Measurements from ENCODE around the gene MSMO1.
"Not testable (repeated sequence)": the region's sequence is repeated elsewhere in the genome, so short reads cannot be mapped to it uniquely, and the experiment has no call there.

Gene MSMO1

GRCh38 chr4:165327211-165328100 lies at the start of gene MSMO1:
Gene MSMO1, plus strand, starts transcription at chr4:165327669. Its CDS starts 5,702 bp downstream, at chr4:165333371.
- peak; percentile 99 for DNase-seq

DNA sequence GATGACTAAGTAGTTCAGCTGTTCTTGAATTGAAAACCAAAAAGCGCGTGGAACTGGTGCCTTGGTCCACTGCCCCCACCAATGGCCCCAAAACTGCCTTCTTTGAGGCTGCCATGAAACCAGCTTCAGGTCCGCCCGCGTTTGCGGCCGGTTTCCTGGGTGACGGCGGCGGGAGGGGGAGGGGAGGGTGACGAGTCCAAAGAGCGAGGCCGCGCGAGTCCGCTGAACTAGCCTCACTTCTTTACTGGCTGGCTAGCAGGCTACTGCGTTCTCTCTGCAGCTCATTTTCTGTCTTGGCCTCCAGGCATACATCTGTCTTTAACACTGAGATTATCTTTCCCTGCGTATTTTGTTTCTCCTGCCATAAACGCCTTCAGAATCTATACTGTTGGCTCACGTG lies 47.9 kb upstream of the MSMO1 start:
- not testable (repeated sequence) for DNase-seq

DNA sequence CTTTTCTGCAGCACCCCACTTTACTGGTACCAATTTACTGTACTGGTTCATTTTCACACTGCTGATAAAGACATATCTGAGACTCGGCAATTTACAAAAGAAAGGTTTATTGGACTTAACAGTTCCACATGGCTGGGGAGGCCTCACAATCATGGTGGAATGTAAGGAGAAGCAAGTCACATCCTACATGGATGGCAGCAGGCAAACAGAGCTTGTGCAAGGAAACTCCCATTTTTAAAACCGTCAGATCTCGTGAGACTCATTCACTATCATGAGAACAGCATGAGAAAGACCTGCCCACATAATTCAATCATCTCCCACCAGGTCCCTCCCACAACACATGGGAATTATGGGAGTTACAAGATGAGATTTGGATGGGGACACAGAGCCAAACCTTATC lies 42.8 kb upstream of the MSMO1 start:
- not testable (repeated sequence) for DNase-seq

GRCh38 chr4:165286619-165287340 lies 40.7 kb upstream of the MSMO1 start:
- DNase-seq = not testable (repeated sequence)

DNA sequence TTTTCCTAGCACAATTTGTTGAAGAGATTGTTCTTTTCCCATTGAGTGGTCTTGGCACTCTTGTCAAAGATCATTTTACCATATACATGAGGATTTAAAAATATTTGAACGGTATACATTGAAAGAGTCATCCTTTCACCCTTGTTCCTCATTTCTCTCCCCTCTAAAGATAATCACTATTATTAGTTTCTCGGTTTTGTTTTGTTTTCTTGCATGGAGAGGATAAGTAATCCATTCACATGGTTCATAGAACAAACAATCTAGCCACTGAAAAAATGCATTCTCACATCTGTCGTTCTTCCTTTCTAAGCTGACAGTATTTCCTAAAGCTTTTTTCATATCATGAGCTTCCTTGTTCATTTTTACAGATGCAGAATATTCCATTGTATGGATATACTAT lies 39.2 kb upstream of the MSMO1 start:
- no peak for DNase-seq

GRCh38 chr4:165288639-165289422 lies 38.6 kb upstream of the MSMO1 start:
- DNase-seq = no peak

DNA sequence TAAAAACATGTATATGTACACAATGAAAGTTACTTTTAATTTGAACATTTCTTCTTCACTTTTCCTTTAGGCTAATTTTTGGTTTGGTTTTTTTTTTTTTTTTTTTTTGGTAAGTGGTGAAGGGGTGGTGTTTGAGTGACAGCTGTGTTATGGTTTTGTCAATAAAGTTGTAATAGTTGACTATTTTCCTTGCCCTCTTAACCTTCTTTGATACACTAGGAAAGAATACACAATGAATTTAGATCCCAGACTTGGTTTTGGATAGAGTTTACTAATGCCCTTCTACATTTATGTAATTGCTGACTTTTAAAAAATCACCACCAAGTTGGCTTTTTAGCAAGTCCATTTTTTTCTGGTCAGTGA lies 38.1 kb upstream of the MSMO1 start:
- no peak for DNase-seq

DNA sequence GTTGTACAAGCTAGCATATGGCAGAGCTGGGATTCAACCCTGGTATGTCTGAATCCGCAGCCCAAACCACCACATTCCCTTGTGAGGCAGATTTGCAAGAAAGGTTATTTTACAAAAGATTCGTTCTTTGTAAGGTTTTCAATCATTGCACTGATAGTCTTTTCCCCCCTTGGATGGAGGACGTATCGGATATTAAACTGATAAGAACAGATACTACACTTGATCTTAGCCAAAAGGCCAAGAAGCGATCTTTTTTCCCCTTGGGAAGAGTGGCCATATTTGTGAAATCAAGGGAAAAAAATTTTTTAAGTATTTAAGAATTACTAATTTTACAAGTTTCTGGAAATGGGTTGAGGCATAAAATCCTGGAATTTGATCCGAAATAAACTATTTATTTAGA lies 34.4 kb upstream of the MSMO1 start:
- no peak for DNase-seq

- DNase-seq = no peak
Observed at GRCh38 chr4:165293927-165294649, 33.4 kb upstream of the MSMO1 start.

- DNase-seq = no peak
Observed at GRCh38 chr4:165294907-165295306, 32.6 kb upstream of the MSMO1 start.

- DNase-seq = no peak
Observed at GRCh38 chr4:165297626-165298025, 29.8 kb upstream of the MSMO1 start.

DNA sequence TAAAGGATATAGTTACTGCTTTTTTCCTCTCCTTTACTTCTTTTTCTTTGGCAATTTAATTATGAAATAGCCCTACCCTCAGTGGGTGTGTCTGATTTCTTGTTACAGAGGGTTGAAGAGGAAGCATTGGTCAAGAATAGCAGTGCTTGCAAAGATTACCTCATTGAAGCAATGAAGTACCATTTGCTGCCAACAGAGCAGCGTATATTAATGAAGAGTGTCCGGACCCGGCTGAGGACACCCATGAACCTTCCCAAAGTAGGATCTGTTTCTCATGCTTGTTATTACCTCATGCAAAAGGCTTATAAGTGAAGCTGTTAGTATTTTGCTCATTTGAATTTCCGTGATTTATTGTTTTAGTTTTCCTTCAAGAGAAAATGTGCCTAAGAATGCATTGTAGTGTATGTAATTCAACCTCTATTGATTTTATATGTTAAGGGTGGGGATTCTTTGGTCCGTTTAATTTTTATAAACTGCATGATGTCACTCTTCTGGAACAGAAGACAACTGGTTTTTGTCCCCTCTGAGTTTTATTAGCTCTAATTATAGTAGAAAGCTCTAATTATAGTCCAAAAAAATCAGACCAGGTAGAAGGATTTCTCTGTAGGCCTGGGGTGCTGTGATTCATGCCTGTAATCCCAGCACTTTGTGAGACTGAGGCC lies 27.9 kb upstream of the MSMO1 start:
- DNase-seq = no peak

DNA sequence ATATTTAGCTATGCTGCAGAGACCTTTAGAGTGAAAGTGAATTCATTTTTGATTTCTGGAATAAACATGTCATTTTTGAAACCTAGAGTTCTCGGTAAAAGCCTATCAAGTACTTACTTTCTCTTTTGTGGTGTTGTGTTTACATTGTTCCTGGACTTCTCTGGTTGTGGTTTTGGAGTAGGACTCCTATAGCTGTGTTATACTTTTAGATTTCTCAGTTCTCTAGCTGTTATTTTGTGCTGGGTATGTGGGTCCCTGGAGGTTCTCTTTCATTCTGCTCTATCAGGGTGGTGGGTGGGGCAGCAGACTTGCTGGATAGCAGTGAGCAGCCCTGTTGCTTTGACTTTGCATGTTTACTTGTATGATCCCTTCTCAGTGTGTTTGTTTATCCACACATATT lies 25.6 kb upstream of the MSMO1 start:
- DNase-seq = no peak

- DNase-seq = no peak
Observed at GRCh38 chr4:165302658-165303057, 24.8 kb upstream of the MSMO1 start.

DNA sequence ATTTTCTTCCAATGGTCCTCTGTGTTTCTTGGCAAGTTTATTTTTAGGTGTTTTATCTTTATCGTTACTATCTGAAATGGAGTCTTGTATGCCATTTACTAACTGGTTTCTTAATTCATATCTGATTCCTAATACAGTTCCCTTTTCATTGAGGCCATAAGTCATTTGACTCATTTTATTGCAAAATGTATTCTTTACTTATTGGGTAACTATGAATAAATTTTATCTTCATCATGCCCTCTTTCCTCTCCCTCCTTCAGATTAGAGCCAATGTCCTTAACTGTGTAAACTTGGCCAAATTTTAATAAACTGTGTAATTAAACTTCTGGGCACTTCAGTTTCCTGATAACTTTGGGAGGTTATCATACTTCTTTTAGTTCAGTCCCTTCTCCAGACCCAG lies 19.3 kb upstream of the MSMO1 start:
- no peak for DNase-seq

DNA sequence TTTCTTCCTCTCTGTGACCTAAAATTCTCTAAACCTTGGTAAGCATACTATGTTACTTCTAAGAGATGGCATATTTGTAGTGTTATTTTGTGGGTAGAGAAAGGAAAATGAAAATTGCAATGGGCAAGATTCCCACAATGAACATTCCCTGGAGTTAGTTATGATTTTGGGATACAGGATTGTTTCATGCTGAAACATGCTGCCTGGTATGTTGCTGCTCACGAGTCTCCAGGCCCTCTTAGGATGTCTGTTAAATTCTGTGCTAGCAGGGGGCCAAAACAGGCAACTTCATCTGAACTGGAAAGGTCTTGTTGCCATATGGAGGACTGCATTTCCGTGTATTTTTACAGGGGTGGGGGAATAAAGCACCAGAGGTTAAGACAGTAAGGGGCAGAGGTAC lies 18.9 kb upstream of the MSMO1 start:
- no peak for DNase-seq

DNA sequence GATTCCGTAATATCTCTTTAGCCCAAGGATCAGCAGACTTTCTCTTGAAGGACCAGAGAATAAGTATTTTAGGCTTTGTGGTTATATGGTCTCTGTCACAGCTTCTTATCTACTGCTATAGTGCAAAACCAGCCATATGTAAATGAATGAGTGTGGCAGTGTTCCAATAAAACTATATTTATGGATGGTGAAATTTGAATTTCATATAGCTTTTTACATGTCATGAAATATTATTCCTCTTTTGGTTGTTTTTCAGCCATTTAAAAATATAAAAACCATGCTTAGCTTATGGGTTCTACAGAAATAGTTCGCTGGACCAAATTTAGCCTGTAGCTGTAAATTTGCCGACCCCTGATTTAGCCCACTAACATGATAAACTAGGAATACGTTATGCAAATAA lies 18.0 kb upstream of the MSMO1 start:
- DNase-seq = no peak

DNA sequence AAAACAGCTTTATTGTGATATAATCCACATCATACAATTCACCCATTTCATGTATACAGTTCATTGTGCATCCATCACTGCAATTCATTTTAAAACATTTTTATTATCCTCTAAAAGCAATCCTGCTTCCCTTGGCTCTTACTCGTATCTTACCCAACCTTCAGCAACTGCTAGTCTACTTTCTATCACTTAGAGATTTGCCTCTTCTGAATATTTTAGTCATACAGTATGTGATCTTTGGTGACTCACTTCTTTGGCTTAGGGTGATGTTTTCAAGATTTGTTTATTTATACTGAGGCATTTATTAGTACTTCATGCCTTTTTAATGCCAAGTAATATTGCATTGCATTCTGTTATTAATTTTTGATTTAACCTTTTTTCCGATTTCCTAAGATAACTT lies 15.0 kb upstream of the MSMO1 start:
- no peak for DNase-seq

GRCh38 chr4:165319030-165319429 lies 8.4 kb upstream of the MSMO1 start:
- DNase-seq = no peak

- no peak for DNase-seq
Observed at GRCh38 chr4:165319509-165319908, 8.0 kb upstream of the MSMO1 start.

- no peak for DNase-seq
Observed at GRCh38 chr4:165324236-165324917, 3.1 kb upstream of the MSMO1 start.

DNA sequence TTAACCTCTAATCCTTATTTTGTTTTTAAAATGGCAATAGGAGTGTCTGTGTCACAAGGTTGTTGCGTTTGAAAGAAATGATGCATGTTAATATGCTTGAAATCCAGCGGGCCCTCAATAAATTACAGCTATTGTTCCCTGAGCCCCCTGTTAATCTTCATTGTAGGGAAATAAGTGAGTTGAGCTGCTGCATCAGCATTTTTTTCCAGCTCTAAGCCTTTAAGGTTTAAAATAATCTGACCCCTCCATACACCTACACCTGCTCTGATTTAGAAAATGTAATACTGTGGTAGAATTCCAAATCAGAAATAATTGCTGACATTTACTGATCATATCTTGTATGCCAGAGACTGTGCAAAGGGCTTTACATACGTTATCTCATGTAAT lies 2.6 kb upstream of the MSMO1 start:
- no peak for DNase-seq
